Measurements from ENCODE around the gene PPAN.

GRCh38 chr19:10152100-10152499 is 45.9 kb downstream of the PPAN start:
- TF ChIP-seq TAF1 (IDR thresholded peaks at IDR 0.05; ENCODE audit: low read depth, low read length) = no peak
- TF ChIP-seq POLR2A (IDR thresholded peaks at IDR 0.05; ENCODE audit: low read depth, low read length) = no peak
- TF ChIP-seq POLR2AphosphoS5 (IDR thresholded peaks at IDR 0.05; ENCODE audit: low read depth, low read length) = no peak
- no peak for TF ChIP-seq PAX5 (IDR thresholded peaks at IDR 0.05; ENCODE audit: insufficient read depth, low read length, severe bottlenecking)

Data from GM12891 (cell line).